H9 (cell line): ENCODE data around the gene PLCB1. TPM values are rescaled to one million over a fixed set of nuclear protein-coding genes. Genes with fewer than 3 reads are reported as not detected.

Experiments
- DNase-seq: peaks from one replicate; pipeline ENCODE4 v3.0.0-alpha.2; 2017
- H2AFZ ChIP-seq: one replicate; pipeline ENCODE4 v1.6.1; 2013; ENCODE audit warnings: mild to moderate bottlenecking, low read length, control low read depth, moderate library complexity
- H2AK5ac ChIP-seq: 2 replicates; pipeline ENCODE4 v1.6.1; 2013; ENCODE audit warnings: low read length, control low read depth, mixed read lengths; ENCODE audit not compliant: insufficient read length
- H2BK120ac ChIP-seq: one replicate; pipeline ENCODE4 v1.6.1; 2013; ENCODE audit warnings: low read depth, mild to moderate bottlenecking, low read length, control low read depth, inconsistent platforms; ENCODE audit not compliant: poor library complexity, severe bottlenecking
- H2BK12ac ChIP-seq: 2 replicates; pipeline ENCODE4 v1.6.1; 2013; ENCODE audit warnings: low read length, control low read depth, mixed read lengths, low read depth; ENCODE audit not compliant: insufficient read length
- H2BK15ac ChIP-seq: 2 replicates; pipeline ENCODE4 v1.6.1; 2013; ENCODE audit warnings: low read depth, low read length, control low read depth
- H2BK20ac ChIP-seq: one replicate; pipeline ENCODE4 v1.6.1; 2013; ENCODE audit warnings: low read depth, mild to moderate bottlenecking, low read length, control low read depth, inconsistent platforms; ENCODE audit not compliant: poor library complexity, severe bottlenecking
- H2BK5ac ChIP-seq: 2 replicates; pipeline ENCODE4 v1.6.1; 2013; ENCODE audit warnings: low read length, control low read depth, mixed read lengths; ENCODE audit not compliant: insufficient read length
- H3K14ac ChIP-seq: 2 replicates; pipeline ENCODE4 v1.6.1; 2013; ENCODE audit warnings: low read length, control low read depth; ENCODE audit not compliant: insufficient read depth
- H3K18ac ChIP-seq: 2 replicates; pipeline ENCODE4 v1.6.1; 2013; ENCODE audit warnings: low read depth, mild to moderate bottlenecking, mixed read lengths, low read length, control low read depth; ENCODE audit not compliant: insufficient read length
- H3K23ac ChIP-seq: 2 replicates; pipeline ENCODE4 v1.6.1; 2013; ENCODE audit warnings: low read length, control low read depth, mixed read lengths, low read depth; ENCODE audit not compliant: insufficient read length
- H3K23me2 ChIP-seq: 2 replicates; pipeline ENCODE4 v1.6.1; 2013; ENCODE audit warnings: low read depth, mild to moderate bottlenecking, mixed read lengths, low read length, control low read depth; ENCODE audit not compliant: insufficient read length, poor library complexity, severe bottlenecking
- H3K27ac ChIP-seq: 2 replicates; pipeline ENCODE4 v1.5.1; 2013; ENCODE audit warnings: low read length, control low read depth, mixed read lengths, low read depth; ENCODE audit not compliant: insufficient read length
- H3K27me3 ChIP-seq: 2 replicates; pipeline ENCODE4 v1.6.1; 2013; ENCODE audit warnings: low read length, control low read depth, inconsistent platforms; ENCODE audit not compliant: insufficient read depth
- H3K4ac ChIP-seq: 2 replicates; pipeline ENCODE4 v1.6.1; 2013; ENCODE audit warnings: low read depth, mild to moderate bottlenecking, control low read depth, inconsistent platforms, low read length, moderate library complexity
- H3K4me1 ChIP-seq: 2 replicates; pipeline ENCODE4 v1.6.1; 2013; ENCODE audit warnings: low read length, control low read depth, inconsistent platforms; ENCODE audit not compliant: insufficient read depth
- H3K4me2 ChIP-seq: 2 replicates; pipeline ENCODE4 v1.6.1; 2013; ENCODE audit warnings: low read length, control low read depth, mixed read lengths; ENCODE audit not compliant: insufficient read length, insufficient read depth
- H3K56ac ChIP-seq: 2 replicates; pipeline ENCODE4 v1.6.1; 2013; ENCODE audit warnings: low read depth, mild to moderate bottlenecking, mixed read lengths, low read length, control low read depth; ENCODE audit not compliant: insufficient read length
- H3K79me1 ChIP-seq: 2 replicates; pipeline ENCODE4 v1.6.1; 2013; ENCODE audit warnings: low read depth, mild to moderate bottlenecking, moderate library complexity, low read length, control low read depth, inconsistent platforms; ENCODE audit not compliant: insufficient read depth, poor library complexity, severe bottlenecking
- H3K79me2 ChIP-seq: 2 replicates; pipeline ENCODE4 v1.6.1; 2013; ENCODE audit warnings: low read length, control low read depth, inconsistent platforms; ENCODE audit not compliant: insufficient read depth
- H3K9ac ChIP-seq: 2 replicates; pipeline ENCODE4 v1.6.1; 2013; ENCODE audit warnings: low read length, control low read depth, mixed read lengths; ENCODE audit not compliant: insufficient read length; ENCODE audit errors: extremely low read depth
- H3K9me3 ChIP-seq: one replicate; pipeline ENCODE4 v1.6.1; 2013; ENCODE audit warnings: low read depth, low read length, inconsistent platforms; ENCODE audit not compliant: control insufficient read depth
- H3T11ph ChIP-seq: one replicate; pipeline ENCODE4 v1.6.1; 2013; ENCODE audit warnings: mild to moderate bottlenecking, low read length, control low read depth, inconsistent platforms
- H4K20me1 ChIP-seq: one replicate; pipeline ENCODE4 v1.6.1; 2013; ENCODE audit not compliant: control insufficient read depth, insufficient read length, insufficient read depth
- H4K5ac ChIP-seq: 2 replicates; pipeline ENCODE4 v1.6.1; 2013; ENCODE audit warnings: low read depth, mild to moderate bottlenecking, mixed read lengths, low read length, control low read depth; ENCODE audit not compliant: insufficient read length
- H4K8ac ChIP-seq: replicated peaks from 2 replicates; pipeline ENCODE4 v1.6.1; 2013; ENCODE audit warnings: low read length, control low read depth, mixed read lengths, low read depth; ENCODE audit not compliant: insufficient read length
- H4K91ac ChIP-seq: 2 replicates; pipeline ENCODE4 v1.6.1; 2013; ENCODE audit warnings: low read depth, mild to moderate bottlenecking, moderate library complexity, mixed read lengths, low read length, control low read depth; ENCODE audit not compliant: insufficient read length
- H3K27ac Mint-ChIP-seq, 3 experiments: 2 replicates in 2 of 3; 3 replicates in 1 of 3; pipeline ENCODE4 v1.8.0; 2020 to 2021; ENCODE audit warnings: mixed read lengths in 3 of 3, mild to moderate bottlenecking in 1 of 3, moderate library complexity in 1 of 3
- H3K27me3 Mint-ChIP-seq: 2 replicates; pipeline ENCODE4 v1.8.0; 2021; ENCODE audit warnings: low read depth, mild to moderate bottlenecking, moderate library complexity, mixed read lengths
- H3K36me3 Mint-ChIP-seq, 3 experiments: 2 replicates in 2 of 3; 3 replicates in 1 of 3; pipeline ENCODE4 v1.8.0; 2020 to 2021; ENCODE audit warnings: low read depth in 3 of 3, mixed read lengths in 3 of 3; ENCODE audit not compliant: insufficient read depth in 1 of 3
- H3K4me1 Mint-ChIP-seq, 2 experiments: 2 replicates each; pipeline ENCODE4 v1.8.0; 2020; ENCODE audit warnings: mixed read lengths in 2 of 2
- H3K4me3 Mint-ChIP-seq, 2 experiments: 2 replicates in 1 of 2; 3 replicates in 1 of 2; pipeline ENCODE4 v1.8.0; 2020 to 2021; ENCODE audit warnings: mild to moderate bottlenecking in 2 of 2, mixed read lengths in 2 of 2, moderate library complexity in 1 of 2
- H3K9me3 Mint-ChIP-seq, 2 experiments: 2 replicates in 1 of 2; 3 replicates in 1 of 2; pipeline ENCODE4 v1.8.0; 2020; ENCODE audit warnings: mild to moderate bottlenecking in 2 of 2, mixed read lengths in 2 of 2, moderate library complexity in 1 of 2
- CTCF ChIP-seq: fragments of 200-600 bp; sonication (generic); conservative IDR thresholded peaks from 3 replicates; pipeline ENCODE4 v1.8.0; 2021; ENCODE audit warnings: antibody characterized with exemption, mild to moderate bottlenecking
- total RNA-seq: library from RNA; stranded (reverse); gene quantifications from 2 replicates; pipeline ENCODE4 v1.2.1, GENCODE V29; 2021

PLCB1 gene
- total RNA-seq, 1 experiment from 2014 or later = 11.5 TPM

- H3K27ac ChIP-seq = no peak overlapping the region
- no peak for DNase-seq
Measured at GRCh38 chr20:8218861-8219260, 86.8 kb downstream of the PLCB1 start.

More at GRCh38 chr20:8218861-8219260, 86.8 kb downstream of the PLCB1 start:
- Mint-ChIP-seq H3K27ac (no peak overlapping the region), H3K4me3 (no peak overlapping the region), H3K36me3 (no peaks in the 10 kb centered on the region), H3K4me1 (peaks cover 17 to 21% of the 10 kb centered on the region in 2 experiments), H3K9me3 (no peaks in the 10 kb centered on the region; a peak in 1 of 5 replicates), H3K27me3 (no peaks in the 10 kb centered on the region; the same call in 1 of the 2 replicates)
- no peaks in the 10 kb centered on the region; the same call in 1 of the 2 replicates for H3K4me1 ChIP-seq
- no peaks in the 10 kb centered on the region for H3K79me1 ChIP-seq
- H2AFZ ChIP-seq = no peak overlapping the region
- no peak overlapping the region for H2BK12ac ChIP-seq
- H3K4ac ChIP-seq = no peak overlapping the region
- H3K9ac ChIP-seq = no peak overlapping the region
- no peak for TF ChIP-seq CTCF
- H3K14ac ChIP-seq = no peak overlapping the region
- no peak overlapping the region for H2AK5ac ChIP-seq
- no peak overlapping the region for H4K91ac ChIP-seq
- H4K20me1 ChIP-seq = no peaks in the 10 kb centered on the region
- H2BK120ac ChIP-seq = no peak overlapping the region
- no peak overlapping the region for H4K5ac ChIP-seq
- no peak overlapping the region for H4K8ac ChIP-seq
- H2BK20ac ChIP-seq = no peak overlapping the region
- H3K23ac ChIP-seq = no peak overlapping the region
- H3K79me2 ChIP-seq = no peaks in the 10 kb centered on the region
- H3K4me2 ChIP-seq = no peak overlapping the region
- H3K56ac ChIP-seq = no peak overlapping the region
- no peak overlapping the region for H2BK15ac ChIP-seq
- H3K27me3 ChIP-seq = no peaks in the 10 kb centered on the region
- H2BK5ac ChIP-seq = no peak overlapping the region
- no peak overlapping the region for H3K18ac ChIP-seq
- no peak overlapping the region for H3T11ph ChIP-seq
- H3K23me2 ChIP-seq = no peaks in the 10 kb centered on the region
- no peaks in the 10 kb centered on the region for H3K9me3 ChIP-seq
